ENCODE measurements around the gene NOXA1.
"Not testable (repeated sequence)": the region's sequence is repeated elsewhere in the genome, so short reads cannot be mapped to it uniquely, and the experiment has no call there.

The NOXA1 gene

GRCh38 chr9:137462986-137463930 is 40.1 kb downstream of the NOXA1 start:
- in situ Hi-C loops (cut with MboI; ENCODE audit: low sequenced_read_pairs), result no loop called here

GRCh38 chr9:137463931-137464290 is 40.7 kb downstream of the NOXA1 start:
- in situ Hi-C loops (cut with MboI; ENCODE audit: low sequenced_read_pairs), result no loop called here

GRCh38 chr9:137464291-137464999 is 41.3 kb downstream of the NOXA1 start:
- in situ Hi-C loops (cut with MboI; ENCODE audit: low sequenced_read_pairs), result no loop called here

- in situ Hi-C loops (cut with MboI; ENCODE audit: low sequenced_read_pairs), result no loop called here
Observed at GRCh38 chr9:137465000-137465719, 42.0 kb downstream of the NOXA1 start.

GRCh38 chr9:137465720-137466388 is 42.7 kb downstream of the NOXA1 start:
- in situ Hi-C loops (cut with MboI; ENCODE audit: low sequenced_read_pairs), result no loop called here

GRCh38 chr9:137466389-137467085 is 43.3 kb downstream of the NOXA1 start:
- in situ Hi-C loops (cut with MboI; ENCODE audit: low sequenced_read_pairs), result not testable (repeated sequence)

GRCh38 chr9:137467161-137467581 is 44.0 kb downstream of the NOXA1 start:
- in situ Hi-C loops (cut with MboI; ENCODE audit: low sequenced_read_pairs), result no loop called here

- in situ Hi-C loops (cut with MboI; ENCODE audit: low sequenced_read_pairs), result no loop called here
Observed at GRCh38 chr9:137467896-137468295, 44.7 kb downstream of the NOXA1 start.

- in situ Hi-C loops (cut with MboI; ENCODE audit: low sequenced_read_pairs), result no loop called here
Observed at GRCh38 chr9:137470785-137471184, 47.6 kb downstream of the NOXA1 start.

- in situ Hi-C loops (cut with MboI; ENCODE audit: low sequenced_read_pairs), result no loop called here
Observed at GRCh38 chr9:137474271-137474670, 51.1 kb downstream of the NOXA1 start.

GRCh38 chr9:137475666-137476065 is 52.5 kb downstream of the NOXA1 start:
- in situ Hi-C loops (cut with MboI; ENCODE audit: low sequenced_read_pairs), result no loop called here

GRCh38 chr9:137476856-137477255 is 53.7 kb downstream of the NOXA1 start:
- in situ Hi-C loops (cut with MboI; ENCODE audit: low sequenced_read_pairs), result no loop called here

- in situ Hi-C loops (cut with MboI; ENCODE audit: low sequenced_read_pairs), result no loop called here
Observed at GRCh38 chr9:137477778-137478612, 54.8 kb downstream of the NOXA1 start.

GRCh38 chr9:137478613-137478961 is 55.4 kb downstream of the NOXA1 start:
- in situ Hi-C loops (cut with MboI; ENCODE audit: low sequenced_read_pairs), result no loop called here

GRCh38 chr9:137478962-137479861 is 56.0 kb downstream of the NOXA1 start:
- in situ Hi-C loops (cut with MboI; ENCODE audit: low sequenced_read_pairs), result no loop called here

GRCh38 chr9:137479892-137480685 is 56.9 kb downstream of the NOXA1 start:
- in situ Hi-C loops (cut with MboI; ENCODE audit: low sequenced_read_pairs), result no loop called here

All from hTERT RPE-1 (cell line).